HCT116 (cell line): ENCODE data around the gene ACYP2. TPM values are rescaled to one million over a fixed set of nuclear protein-coding genes. Genes with fewer than 3 reads are reported as not detected.

Source experiments
- ATAC-seq: fragments of 200-7000 bp; cut with Tn5 transposase; 2 replicates; pipeline ENCODE4 v1.9.1; 2020; ENCODE audit warnings: mild to moderate bottlenecking, moderate library complexity
- BruUV-seq: library from RNA; stranded (reverse); fragments of 400-500 nt; replicated peaks from 2 replicates; lab custom pipeline; 2021; lab: Mats Ljungman, UMichigan
- CTCF ChIA-PET: fragments of 300-600 bp; sonication (Branson Sonifier 250); formaldehyde crosslinking; loops from one replicate; lab custom pipeline; 2021; ENCODE audit warnings: antibody characterized with exemption; lab: Charles Lee
- POLR2A ChIA-PET: fragments of 300-600, 350-600 bp; sonication (Branson Sonifier 250); formaldehyde crosslinking; loops from one replicate; lab custom pipeline; 2021; ENCODE audit warnings: antibody characterized with exemption; lab: Charles Lee
- RAD21 ChIA-PET, 2 experiments: fragments of 300-600 bp; sonication (Branson Sonifier 250); formaldehyde crosslinking; loops; one replicate each; lab custom pipeline; 2023; ENCODE audit warnings: low total read pairs in 2 of 2; ENCODE audit not compliant: uncharacterized antibody in 2 of 2, unreplicated experiment in 2 of 2, low non-redundant PET in 1 of 2; lab: Charles Lee
- DNase-seq: peaks from one replicate; pipeline ENCODE4 v3.0.0-alpha.2; 2010; ENCODE audit warnings: low read depth, low spot score
- H2AFZ ChIP-seq: fragments of 200-600 bp; shearing (Covaris generic), sonication (generic); 2 replicates; pipeline ENCODE4 v1.6.1; 2017; ENCODE audit warnings: low read depth, mixed run types, mixed read lengths, antibody characterized with exemption, low read length; ENCODE audit not compliant: poor library complexity, severe bottlenecking
- H3K27ac ChIP-seq: 2 replicates; pipeline ENCODE4 v1.5.1; 2012; ENCODE audit warnings: low read depth, low read length
- H3K27me3 ChIP-seq: fragments of 200-600 bp; sonication (generic); 2 replicates; pipeline ENCODE4 v1.6.1; 2016; ENCODE audit warnings: mixed run types, low read length, mixed read lengths; ENCODE audit not compliant: insufficient read depth
- H3K36me3 ChIP-seq, 2 experiments: fragments of 200-500 bp in 1 of 2; fragments of 200-600 bp in 1 of 2; sonication (Bioruptor generic) in 1 of 2; sonication (generic) in 1 of 2; 2 replicates each; pipeline versions ENCODE4 v1.5.1 to v1.6.1; 2014 to 2016; ENCODE audit warnings: low read length in 2 of 2, inconsistent platforms in 1 of 2, mixed read lengths in 1 of 2, mixed run types in 1 of 2; ENCODE audit not compliant: insufficient read depth in 2 of 2, control insufficient read depth in 1 of 2
- H3K4me1 ChIP-seq, 2 experiments: fragments of 200-600 bp in 1 of 2; sonication (generic) in 1 of 2; 2 replicates each; pipeline versions ENCODE4 v1.5.1 to v1.6.1; 2012 to 2017; ENCODE audit warnings: low read length in 2 of 2, inconsistent platforms in 1 of 2, mild to moderate bottlenecking in 1 of 2, mixed read lengths in 1 of 2, mixed run types in 1 of 2, moderate library complexity in 1 of 2; ENCODE audit not compliant: insufficient read depth in 2 of 2, control insufficient read depth in 1 of 2
- H3K4me2 ChIP-seq: fragments of 200-600 bp; sonication (generic); 2 replicates; pipeline ENCODE4 v1.6.1; 2017; ENCODE audit warnings: mixed run types, low read length, mixed read lengths
- H3K4me3 ChIP-seq, 2 experiments: fragments of 200-600 bp in 1 of 2; sonication (generic) in 1 of 2; replicated peaks in 1 of 2; 2 replicates each; pipeline ENCODE4 v1.5.1; 2011 to 2016; ENCODE audit warnings: low read length in 2 of 2, control low read depth in 1 of 2, low read depth in 1 of 2, mild to moderate bottlenecking in 1 of 2, mixed read lengths in 1 of 2, mixed run types in 1 of 2
- H3K79me2 ChIP-seq: fragments of 200-600 bp; sonication (generic); 2 replicates; pipeline ENCODE4 v1.6.1; 2017; ENCODE audit warnings: mild to moderate bottlenecking, mixed run types, low read length, moderate library complexity, mixed read lengths; ENCODE audit not compliant: insufficient read depth
- H3K9ac ChIP-seq: fragments of 200-600 bp; sonication (generic); 2 replicates; pipeline ENCODE4 v1.6.1; 2016; ENCODE audit warnings: low read length, mixed read lengths
- H3K9me2 ChIP-seq: fragments of 200-600 bp; sonication (generic), shearing (Covaris generic); 2 replicates; pipeline ENCODE4 v1.6.1; 2017; ENCODE audit warnings: mixed run types, mild to moderate bottlenecking, moderate library complexity; ENCODE audit not compliant: insufficient read depth
- H3K9me3 ChIP-seq, 2 experiments: fragments of 200-500 bp in 1 of 2; fragments of 200-600 bp in 1 of 2; sonication (Bioruptor generic) in 1 of 2; sonication (generic) in 1 of 2; 2 replicates each; pipeline ENCODE4 v1.6.1; 2014 to 2017; ENCODE audit warnings: low read length in 2 of 2, mixed read lengths in 2 of 2, inconsistent platforms in 1 of 2, low read depth in 1 of 2, mild to moderate bottlenecking in 1 of 2, mixed run types in 1 of 2, moderate library complexity in 1 of 2; ENCODE audit not compliant: control insufficient read depth in 1 of 2, insufficient read depth in 1 of 2
- H4K20me1 ChIP-seq: fragments of 200-600 bp; sonication (generic), shearing (Covaris generic); 2 replicates; pipeline ENCODE4 v1.6.1; 2017; ENCODE audit warnings: mixed run types, mild to moderate bottlenecking, moderate library complexity; ENCODE audit not compliant: insufficient read depth
- CEBPB ChIP-seq: IDR thresholded peaks from 2 replicates; pipeline ENCODE4 v1.6.1; 2012; ENCODE audit warnings: low read depth
- CTCF ChIP-seq, 3 experiments: fragments of 200-600 bp in 1 of 3; sonication (generic) in 1 of 3; IDR thresholded peaks in 2 of 3; conservative IDR thresholded peaks in 1 of 3; 2 replicates each; pipeline ENCODE4 v1.5.1; 2012 to 2017; ENCODE audit warnings: low read depth in 2 of 3, low read length in 2 of 3, antibody characterized with exemption in 1 of 3, borderline replicate concordance in 1 of 3, control low read depth in 1 of 3, mild to moderate bottlenecking in 1 of 3, mixed read lengths in 1 of 3, mixed run types in 1 of 3, moderate library complexity in 1 of 3; ENCODE audit not compliant: insufficient read depth in 1 of 3
- EGR1 ChIP-seq: IDR thresholded peaks from 2 replicates; pipeline ENCODE4 v1.6.1; 2012; ENCODE audit warnings: low read depth
- EZH2phosphoT487 ChIP-seq: fragments of 200-600 bp; IDR thresholded peaks from 2 replicates; pipeline ENCODE4 v1.6.1; 2018; ENCODE audit warnings: antibody characterized with exemption, borderline replicate concordance
- FOSL1 ChIP-seq: IDR thresholded peaks from 2 replicates; pipeline ENCODE4 v1.6.1; 2012; ENCODE audit warnings: low read depth
- POLR2AphosphoS5 ChIP-seq: IDR thresholded peaks from 2 replicates; pipeline ENCODE4 v1.6.1; 2011; ENCODE audit warnings: mild to moderate bottlenecking, low read depth, low read length, moderate library complexity
- SIN3A ChIP-seq: IDR thresholded peaks from 2 replicates; pipeline ENCODE4 v1.6.1; 2012; ENCODE audit warnings: low read depth
- ZFX ChIP-seq: fragments of 450-650 bp; IDR thresholded peaks from 2 replicates; pipeline ENCODE4 v1.6.1; 2017
- intact Hi-C: fragments of 100-400 bp; cut with micrococcal nuclease; formaldehyde crosslinking; loops from 2 replicates; pipeline ENCODE4 v1.10.0; 2022
- total RNA-seq: library from RNA; stranded (reverse); gene quantifications from one replicate; pipeline ENCODE4 v1.2.1, GENCODE V29; 2021; ENCODE audit not compliant: unreplicated experiment

The ACYP2 gene
- total RNA-seq, 1 experiment from 2014 or later: 9.4 TPM

GRCh38 chr2:54274781-54275242 lies 159.4 kb downstream of the ACYP2 start:
- no peaks in the 10 kb centered on the region for H3K9me3 ChIP-seq
- ATAC-seq (no peak), DNase-seq (no peak)
- no peaks in the 10 kb centered on the region for H3K9me2 ChIP-seq
- H3K4me1 ChIP-seq: no peaks in the 10 kb centered on the region
- no peak for TF ChIP-seq POLR2AphosphoS5
- TF ChIP-seq SIN3A: no peak
- peak; percentile 40; the same call in 1 of the 2 replicates for TF ChIP-seq CEBPB
- no peaks in the 10 kb centered on the region for H3K27me3 ChIP-seq
- H3K4me2 ChIP-seq: no peak overlapping the region
- no peak overlapping the region for H3K4me3 ChIP-seq
- no peaks in the 10 kb centered on the region for H3K79me2 ChIP-seq
- intact Hi-C loops: no loop called here
- ChIA-PET RAD21 (no interaction called here), CTCF (no interaction called here), POLR2A (no interaction called here)
- H3K9ac ChIP-seq: no peak overlapping the region
- H3K36me3 ChIP-seq: no peaks in the 10 kb centered on the region
- H2AFZ ChIP-seq: no peak overlapping the region
- no TSS peak for BruUV-seq
- H4K20me1 ChIP-seq: no peaks in the 10 kb centered on the region
- no peak overlapping the region for H3K27ac ChIP-seq

GRCh38 chr2:54275541-54275940 lies 160.1 kb downstream of the ACYP2 start:
- Histone ChIP-seq H3K9me3 (no peaks in the 10 kb centered on the region), H3K4me1 (no peaks in the 10 kb centered on the region), H3K4me3 (no peak overlapping the region), H4K20me1 (0 out of 2 replicates have a peak, but pooled peaks cover under 1% of the 10 kb centered on the region), H3K9me2 (no peaks in the 10 kb centered on the region), H3K79me2 (no peaks in the 10 kb centered on the region), H3K36me3 (no peaks in the 10 kb centered on the region), H3K27me3 (no peaks in the 10 kb centered on the region), H3K9ac (no peak overlapping the region), H3K4me2 (no peak overlapping the region), H2AFZ (no peak overlapping the region), H3K27ac (no peak overlapping the region)
- ATAC-seq: no peak
- no peak for TF ChIP-seq FOSL1
- TF ChIP-seq CTCF (IDR thresholded peaks at IDR 0.05 in 2 of 3, conservative IDR thresholded peaks at IDR 0.05 in 1 of 3; ENCODE audit: borderline replicate concordance in 1 of 3, insufficient read depth in 1 of 3, low read depth in 2 of 3, low read length in 2 of 3): no peak
- TF ChIP-seq ZFX: no peak
- TF ChIP-seq EZH2phosphoT487: no peak
- no peak for TF ChIP-seq EGR1
- no peak for TF ChIP-seq CEBPB
- intact Hi-C loops: no loop called here
- ChIA-PET CTCF (no interaction called here), POLR2A (no interaction called here), RAD21 (no interaction called here)
- BruUV-seq: no TSS peak
- no peak for DNase-seq
